AG08396 (cell line): ENCODE data around the gene GTPBP4.
"Not testable (repeated sequence)": the region's sequence is repeated elsewhere in the genome, so short reads cannot be mapped to it uniquely, and the experiment has no call there.

Experiments used
- DNase-seq: peaks from one replicate; pipeline ENCODE4 v3.0.0; 2012; ENCODE audit warnings: low spot score, mixed read lengths

Gene GTPBP4

DNA sequence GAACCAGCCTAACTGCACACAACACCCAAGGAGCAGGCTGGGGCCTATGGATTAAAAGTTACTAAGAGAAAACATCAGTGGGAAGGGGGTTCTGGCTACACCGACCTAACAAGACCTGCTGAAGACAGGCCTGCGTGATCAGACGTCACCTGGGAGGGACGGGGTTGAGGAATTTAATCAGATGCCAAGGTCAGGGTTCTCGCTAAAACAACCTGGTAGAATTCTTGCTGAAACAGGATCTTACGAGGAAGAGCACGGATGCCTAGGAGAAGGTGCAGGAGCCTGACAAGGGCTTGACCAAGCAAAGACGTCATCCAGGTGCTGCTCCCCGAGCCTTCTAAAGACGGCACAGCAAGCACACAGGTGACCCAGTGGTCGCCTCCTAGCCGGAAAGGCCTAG, 35.9 kb downstream of the GTPBP4 start:
- DNase-seq = no peak

DNA sequence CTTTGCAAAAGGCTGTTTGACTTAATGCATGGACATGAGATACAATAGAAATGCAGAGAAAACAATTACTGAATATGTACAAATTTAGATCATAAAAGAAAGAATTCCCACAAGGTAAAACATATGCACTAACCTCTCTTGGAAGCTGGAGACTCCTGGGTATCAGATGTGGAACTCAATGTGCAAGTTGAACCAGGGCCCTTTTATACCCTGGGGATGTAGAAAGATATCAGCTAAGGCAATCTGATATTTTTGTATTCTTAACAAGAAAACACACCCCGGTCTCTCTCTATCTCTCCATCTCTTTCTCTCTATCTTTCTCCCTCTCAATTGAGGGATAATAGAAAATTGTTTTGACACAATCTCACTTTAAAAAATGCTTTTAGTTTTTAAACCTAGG, 37.4 kb downstream of the GTPBP4 start, which contains the start of gene IDI2:
Gene IDI2, minus strand, starts transcription at position 177 of the 400 bp plus-strand sequence. CDS start 1,136 bp downstream, outside the sequence.
- no peak for DNase-seq

DNA sequence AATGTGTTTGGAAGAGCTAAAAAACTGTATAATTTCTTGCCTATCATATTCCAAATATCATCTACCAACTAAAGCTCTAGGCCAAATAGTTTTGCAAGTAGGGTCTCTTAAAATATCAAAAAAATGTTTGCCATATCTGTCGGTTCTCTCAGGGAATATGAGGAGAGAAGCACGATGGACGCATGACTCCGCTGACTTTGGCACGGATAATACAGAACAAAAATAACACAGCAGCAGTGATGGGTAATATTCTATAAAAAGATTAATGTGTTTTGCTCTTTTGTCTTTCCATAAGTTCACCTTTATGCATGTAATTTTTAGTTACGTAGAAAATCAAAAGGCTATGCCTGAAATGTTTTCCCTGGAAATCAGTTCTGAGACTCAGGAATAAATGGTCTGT, 38.3 kb downstream of the GTPBP4 start:
- no peak for DNase-seq

DNA sequence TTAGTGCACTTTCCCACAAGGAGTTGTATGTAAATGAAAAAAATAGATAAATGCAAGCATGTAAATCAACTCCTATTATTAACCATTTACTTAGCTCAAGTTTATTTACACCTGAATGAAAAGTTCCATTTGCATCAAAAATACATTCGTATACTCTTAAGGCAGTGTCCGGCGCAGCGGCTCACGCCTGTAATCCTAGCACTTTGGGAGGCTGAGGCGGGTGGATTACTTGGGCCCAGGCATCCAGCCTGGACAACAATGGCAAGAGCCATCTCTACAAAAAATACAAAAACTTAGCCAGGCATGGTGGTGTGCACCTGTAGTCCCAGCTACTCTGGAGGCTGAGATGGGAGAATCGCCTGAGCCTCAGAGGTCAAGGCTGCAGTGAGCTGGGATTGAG, 41.6 kb downstream of the GTPBP4 start:
- no peak for DNase-seq

DNA sequence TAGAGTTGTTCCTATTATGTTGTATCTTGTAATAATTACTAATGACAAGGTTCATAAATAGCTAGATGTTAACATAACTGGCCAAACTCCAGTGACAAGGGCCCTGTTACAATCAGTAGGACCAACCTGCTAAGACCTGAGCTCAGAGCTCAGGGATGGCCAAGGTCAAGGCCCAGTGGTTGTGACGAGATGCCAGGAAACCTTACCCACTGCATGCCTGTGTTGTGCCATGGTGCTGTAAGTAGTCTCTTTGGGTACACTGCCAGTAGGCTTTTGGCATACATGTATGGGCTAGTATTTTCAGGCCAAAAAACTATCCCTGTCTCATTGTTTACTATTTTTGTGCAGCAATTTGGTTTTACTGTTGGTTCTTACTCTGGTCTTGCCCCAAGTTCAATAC, 45.4 kb downstream of the GTPBP4 start:
- no peak for DNase-seq

DNA sequence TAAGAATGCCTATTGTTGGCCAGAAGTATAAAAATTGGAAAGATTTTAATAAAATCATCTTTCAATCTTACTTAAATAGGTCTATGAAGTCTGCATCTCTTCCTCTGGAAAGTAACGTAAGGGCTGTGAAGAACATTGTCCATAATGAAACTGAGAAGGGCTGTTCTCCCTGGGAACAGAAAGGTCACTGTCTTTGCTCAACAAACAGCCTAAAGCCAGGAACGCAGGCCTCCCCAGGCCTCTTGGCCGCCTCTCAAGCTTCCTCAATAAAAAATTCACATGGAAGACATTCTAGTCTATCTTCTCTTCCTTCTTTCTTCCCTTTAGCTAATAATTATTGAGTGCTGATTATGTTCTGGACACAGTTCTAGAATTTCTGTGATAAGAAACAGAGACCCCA, 46.5 kb downstream of the GTPBP4 start:
- DNase-seq = no peak

DNA sequence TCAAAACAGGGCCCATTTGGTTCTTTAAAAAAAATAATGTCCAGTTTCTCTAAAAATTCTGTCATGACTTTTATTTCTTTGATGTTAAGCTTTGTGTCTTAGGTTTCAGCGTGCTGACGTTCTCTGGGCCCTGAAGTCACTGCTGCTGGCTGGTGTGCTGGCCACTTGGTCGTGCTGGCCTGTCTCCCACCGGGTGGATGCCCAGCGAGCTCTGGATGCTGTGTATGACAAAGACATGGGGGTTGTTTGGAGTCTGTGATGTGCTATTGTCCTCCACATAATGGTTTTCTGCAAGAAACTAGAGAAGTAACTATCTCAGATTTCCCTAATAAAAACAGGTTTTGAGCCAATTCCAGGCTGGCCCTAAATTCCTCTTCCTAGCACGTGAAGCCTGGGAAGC, 47.0 kb downstream of the GTPBP4 start:
- no peak for DNase-seq

DNA sequence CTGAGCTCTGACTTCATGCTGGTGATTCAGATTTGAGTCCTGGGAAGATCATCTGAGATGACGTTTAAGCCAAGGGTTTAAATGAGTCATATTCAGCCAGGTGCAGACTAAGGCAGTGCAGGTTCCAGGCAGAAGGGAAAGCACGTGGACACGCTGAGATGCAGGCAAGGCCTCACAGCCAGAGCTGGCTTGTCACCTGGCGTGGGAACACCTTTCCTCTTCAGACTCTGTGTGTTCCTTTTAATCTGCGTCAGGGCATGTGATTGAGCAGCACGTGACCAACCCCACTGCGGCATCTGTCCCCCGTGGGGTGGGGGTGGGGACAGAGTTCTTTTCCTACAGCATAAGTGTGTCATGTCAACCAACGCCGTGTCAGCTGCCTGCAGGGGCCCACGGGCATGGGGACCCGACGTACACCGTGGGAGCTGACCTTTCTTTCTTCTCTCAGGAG, 48.1 kb downstream of the GTPBP4 start:
- peak; percentile 24 for DNase-seq

DNA sequence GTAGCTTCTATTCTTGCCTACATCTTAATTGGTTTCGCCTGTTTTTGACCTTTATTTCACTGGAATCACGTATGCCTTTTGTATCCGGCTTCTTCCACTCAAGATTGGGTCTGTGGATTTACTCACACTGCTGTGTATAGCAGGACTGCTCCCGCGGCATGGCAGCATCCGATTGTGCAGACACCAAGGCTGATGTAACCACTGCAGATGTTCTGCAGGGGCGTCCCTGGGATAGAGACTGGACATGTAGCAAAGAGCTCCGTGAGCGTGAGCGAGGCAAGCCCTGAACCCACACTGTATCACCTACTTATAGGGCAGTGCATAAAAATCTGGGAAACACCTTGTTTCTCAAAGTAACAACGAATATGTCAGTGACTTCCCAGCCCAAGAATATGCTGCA, 48.9 kb downstream of the GTPBP4 start:
- DNase-seq = no peak

DNA sequence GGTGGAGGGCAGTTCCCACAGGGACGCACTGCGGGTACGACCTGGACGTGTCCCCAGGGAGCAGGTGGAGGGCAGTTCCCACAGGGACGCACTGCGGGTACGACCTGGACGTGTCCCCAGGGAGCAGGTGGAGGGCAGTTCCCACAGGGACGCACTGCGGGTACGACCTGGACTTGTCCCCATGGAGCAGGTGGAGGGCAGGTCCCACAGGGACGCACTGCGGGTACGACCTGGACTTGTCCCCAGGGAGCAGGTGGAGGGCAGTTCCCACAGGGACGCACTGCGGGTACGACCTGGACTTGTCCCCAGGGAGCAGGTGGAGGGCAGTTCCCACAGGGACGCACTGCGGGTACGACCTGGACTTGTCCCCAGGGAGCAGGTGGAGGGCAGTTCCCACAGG, 50.5 kb downstream of the GTPBP4 start:
- not testable (repeated sequence) for DNase-seq

DNA sequence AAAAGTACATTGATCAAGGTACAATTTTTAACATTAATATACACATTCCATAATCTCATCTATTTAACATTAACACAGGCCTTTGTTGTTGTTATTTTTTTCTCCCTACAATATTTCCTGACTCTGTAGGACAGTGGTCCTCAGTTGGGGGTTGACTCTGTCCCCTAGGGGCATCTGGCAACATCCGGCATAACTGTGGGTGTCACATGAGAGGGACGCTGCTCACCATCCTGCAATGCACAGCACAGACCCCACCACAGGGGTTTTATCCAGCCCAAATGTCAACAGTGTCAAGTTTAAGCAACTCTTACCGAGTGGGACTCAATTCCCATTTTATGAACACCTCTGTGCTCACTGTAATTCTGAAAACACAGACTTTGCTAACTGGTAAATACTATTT, 51.9 kb downstream of the GTPBP4 start:
- DNase-seq = no peak

DNA sequence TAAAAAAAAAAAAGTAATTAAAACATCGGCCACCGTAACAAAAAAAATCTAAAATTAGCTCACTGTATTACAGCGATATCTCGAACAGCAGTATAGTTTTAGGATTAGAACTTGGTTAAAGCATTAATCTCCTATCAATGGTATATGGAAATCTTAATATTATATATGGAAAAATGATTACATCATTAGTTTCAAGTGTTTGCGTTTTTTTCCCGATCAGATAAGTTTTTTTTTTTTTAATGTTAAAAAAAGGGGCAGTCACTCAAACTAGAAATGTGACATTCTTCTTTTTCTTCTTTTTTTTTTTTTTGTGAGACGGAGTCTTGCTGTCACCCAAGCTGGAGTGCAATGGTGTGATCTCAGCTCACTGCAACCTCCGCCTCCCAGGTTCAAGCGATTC, 53.3 kb downstream of the GTPBP4 start:
- DNase-seq = no peak

DNA sequence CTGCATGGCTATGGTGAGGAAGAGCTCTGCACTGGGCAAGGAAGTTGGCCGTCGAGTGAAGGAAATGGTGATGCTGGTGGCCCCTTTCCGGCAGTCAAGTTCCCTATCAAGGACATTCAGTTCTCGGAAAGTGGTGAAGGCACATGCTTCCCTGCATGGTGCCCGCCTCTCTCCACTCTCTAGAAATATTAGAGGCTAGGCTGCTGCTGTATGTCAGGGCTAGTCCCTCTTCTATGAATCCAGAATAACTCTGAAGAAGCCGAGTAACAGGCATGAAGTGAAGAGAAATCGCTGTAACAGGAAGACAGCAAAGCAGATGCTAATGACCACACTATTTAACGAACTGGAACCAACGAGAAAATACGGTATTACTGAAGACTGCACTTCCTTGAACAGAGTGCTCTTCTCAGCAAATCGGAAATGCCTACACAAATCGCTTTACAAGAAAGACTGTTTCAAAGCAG, 55.3 kb downstream of the GTPBP4 start:
- no peak for DNase-seq

DNA sequence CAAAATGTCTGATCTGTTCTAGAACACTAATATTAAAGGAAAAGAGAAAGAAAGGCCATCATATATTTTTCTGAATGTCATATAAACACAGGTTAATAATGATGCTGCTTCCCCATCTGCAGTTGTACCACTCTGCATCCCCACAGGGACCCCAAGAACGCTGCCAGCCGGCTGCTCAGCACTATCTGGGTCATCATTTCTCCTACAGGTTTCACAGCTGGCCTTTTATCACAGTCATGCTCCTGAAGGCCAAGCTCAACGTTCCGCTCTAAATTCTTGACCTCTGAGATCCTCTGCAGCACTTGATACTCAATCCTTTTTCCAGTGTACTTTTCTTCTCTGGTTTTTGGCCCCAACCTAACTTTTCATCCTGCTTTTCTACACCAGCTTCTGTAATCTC, 55.9 kb downstream of the GTPBP4 start:
- DNase-seq = no peak

DNA sequence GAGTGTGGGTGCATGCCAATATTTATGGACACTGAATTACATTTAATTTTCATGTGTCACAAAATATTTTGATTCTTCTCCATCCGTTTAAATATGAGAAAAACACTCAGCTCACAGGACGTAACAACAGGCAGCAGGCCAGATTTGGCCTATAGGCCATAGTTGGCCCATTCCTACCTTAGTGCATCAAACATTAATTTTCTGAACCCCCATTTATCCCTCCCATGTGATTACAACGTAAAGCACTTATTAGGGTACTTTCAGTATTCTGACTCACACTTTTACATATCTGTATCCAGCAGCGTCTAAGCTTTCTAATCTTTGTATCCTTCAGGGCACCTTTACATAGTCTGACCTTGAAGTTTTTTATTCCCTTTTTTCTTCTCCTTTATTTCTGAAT, 56.7 kb downstream of the GTPBP4 start:
- no peak for DNase-seq

DNA sequence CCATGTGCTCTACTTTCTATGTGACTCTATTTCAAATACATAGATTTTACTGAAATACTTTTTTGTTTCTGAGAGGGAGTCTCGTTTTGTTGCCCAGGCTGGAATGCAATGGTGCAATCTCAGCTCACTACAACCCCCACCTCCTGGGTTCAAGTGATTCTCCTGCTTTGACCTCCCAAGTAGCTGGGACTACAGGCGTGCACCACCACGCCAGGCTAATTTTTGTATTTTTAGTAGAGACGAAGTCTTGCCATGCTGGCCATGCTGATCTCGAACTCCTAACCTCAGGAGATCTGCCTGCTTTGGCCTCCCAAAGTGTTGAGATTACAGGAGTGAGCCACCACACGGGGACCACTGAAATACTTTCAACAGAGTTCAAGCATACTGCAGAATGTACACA, 57.2 kb downstream of the GTPBP4 start:
- DNase-seq = no peak

DNA sequence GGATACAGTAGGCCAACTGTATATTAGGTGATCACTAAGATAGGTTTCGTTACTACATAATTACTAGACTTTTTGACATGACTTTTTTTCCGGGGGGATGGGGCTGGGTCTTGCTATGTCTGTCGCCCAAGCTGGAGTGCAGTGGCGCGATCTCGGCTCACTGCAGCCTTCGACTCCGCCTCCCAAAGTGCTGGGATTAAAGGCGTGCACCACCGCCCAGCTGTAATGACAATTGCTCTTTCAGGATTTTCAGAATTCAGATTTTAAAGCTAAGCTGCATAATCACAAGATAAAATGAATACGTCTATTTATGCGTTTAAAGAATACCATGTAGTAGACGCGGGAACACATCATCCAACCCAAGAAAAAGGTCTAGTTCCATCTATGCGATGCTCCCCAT, 59.7 kb downstream of the GTPBP4 start:
- no peak for DNase-seq

DNA sequence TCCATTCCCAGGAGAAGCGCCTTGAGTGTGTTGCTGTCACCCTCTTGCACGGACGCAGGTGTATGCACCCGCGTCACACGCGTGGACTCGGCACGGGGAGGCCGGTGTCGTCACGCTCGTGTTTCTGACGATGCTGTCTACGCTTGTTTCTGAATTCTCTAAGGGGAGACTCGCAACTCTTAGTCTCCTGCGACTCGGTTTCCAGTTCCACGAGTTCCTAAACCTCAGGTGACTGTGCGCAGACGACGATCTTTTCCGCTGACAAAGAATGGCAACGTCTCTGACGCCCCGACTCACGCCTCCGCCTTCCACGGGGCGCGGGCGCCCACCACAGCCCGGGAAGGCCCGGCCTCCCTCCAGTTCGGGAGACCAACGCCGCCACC, 60.1 kb downstream of the GTPBP4 start:
- DNase-seq = no peak

DNA sequence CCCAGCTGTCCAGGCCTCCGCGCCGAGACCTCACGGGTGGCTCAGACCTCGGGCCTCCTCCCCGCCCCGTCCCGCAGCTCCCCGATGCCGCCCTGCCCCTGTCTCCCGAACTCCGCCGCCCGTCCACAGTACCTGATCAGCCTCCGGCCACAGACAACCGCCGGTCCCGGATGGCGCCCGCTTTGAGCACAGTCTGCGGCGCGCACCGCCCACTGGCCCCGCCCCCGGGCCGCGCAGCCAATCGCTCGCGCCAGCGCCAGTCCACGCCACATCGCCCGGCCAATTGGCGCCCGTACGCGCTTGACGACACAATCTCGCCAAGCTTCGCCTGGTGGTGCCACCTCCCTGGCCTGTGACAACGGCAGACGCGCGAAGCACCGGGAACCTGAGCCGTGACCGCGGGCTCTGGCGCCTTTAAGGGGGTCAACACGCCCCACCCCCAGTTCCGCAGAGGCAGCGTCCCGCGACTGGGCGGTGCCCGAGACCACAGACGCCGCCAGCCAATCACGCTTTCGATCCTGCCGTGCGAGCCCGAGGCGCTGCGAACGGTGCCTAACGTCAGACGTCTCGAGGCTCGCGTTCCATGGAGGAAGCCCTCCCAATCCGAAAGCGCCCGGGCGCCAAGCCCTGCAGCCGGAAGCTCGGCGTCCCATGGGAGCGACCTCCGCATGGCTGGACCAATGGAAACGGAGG, 60.6 kb downstream of the GTPBP4 start, which contains the start of gene IDI1:
Gene IDI1, minus strand, starts transcription at position 388 of the 693 bp plus-strand sequence. Its CDS starts 116 bp downstream, at position 272.
- peak; percentile 98 for DNase-seq

DNA sequence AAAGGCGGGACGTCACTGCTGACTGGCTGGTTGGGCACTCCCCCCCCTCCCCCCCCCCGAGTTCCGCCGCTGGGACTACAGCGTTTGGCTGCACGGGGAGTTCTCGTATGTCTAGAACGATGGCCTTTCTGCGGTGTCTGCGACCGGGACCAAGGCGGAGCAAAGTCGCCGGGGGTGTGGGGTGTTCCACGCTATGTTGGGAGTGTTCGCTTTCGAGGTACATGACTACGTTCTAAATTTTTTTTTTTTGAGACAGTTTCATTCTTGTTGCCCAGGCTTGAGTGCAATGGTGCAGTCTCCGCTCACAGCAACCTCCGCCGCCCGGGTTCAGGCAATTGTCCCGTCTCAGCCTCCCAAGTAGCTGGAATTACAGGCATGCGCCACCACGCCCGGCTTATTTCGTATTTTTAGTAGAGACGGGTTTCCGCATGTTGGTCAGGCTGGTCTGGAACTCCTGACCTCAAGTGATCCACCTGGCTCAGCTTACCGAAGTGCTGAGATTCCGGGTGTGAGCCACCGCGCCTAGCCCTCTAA, 61.3 kb downstream of the GTPBP4 start:
- no peak for DNase-seq

DNA sequence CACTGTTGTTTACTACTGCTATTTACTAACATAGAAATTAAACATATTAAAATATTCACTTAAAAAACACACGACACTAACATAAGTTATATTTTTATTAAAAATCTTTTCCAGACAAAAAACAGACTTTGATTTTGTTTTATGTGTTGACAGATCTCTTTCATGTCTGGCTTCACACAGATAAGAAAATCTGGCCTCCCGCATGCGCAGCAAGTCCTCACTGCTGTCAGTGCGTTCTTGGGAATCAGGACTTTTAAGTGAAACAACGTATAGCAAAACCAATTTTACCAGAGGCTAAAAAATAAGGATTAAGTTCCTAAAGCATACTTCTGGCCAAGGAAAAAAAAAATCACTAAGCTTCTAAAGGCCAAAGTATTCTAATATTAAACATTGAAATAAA, 61.9 kb downstream of the GTPBP4 start:
- DNase-seq = no peak

DNA sequence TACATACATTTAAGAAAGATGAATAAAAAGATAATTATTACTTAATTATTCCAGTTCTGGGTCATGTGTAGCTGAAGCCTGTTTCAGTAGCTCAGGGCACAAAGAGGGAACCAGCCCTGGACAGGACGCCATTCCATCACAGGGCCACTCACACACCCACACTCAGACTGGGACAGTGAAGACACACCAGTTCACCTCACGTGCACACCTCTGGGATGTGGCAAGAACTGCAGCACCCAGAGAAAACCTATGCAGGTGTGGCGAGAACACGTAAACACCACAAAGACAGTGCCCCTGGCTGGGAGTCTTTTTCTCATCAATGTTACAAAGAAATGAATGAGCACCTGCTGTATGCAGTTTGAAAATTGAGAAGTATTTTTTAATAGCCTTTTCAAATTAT, 62.3 kb downstream of the GTPBP4 start:
- DNase-seq = no peak

DNA sequence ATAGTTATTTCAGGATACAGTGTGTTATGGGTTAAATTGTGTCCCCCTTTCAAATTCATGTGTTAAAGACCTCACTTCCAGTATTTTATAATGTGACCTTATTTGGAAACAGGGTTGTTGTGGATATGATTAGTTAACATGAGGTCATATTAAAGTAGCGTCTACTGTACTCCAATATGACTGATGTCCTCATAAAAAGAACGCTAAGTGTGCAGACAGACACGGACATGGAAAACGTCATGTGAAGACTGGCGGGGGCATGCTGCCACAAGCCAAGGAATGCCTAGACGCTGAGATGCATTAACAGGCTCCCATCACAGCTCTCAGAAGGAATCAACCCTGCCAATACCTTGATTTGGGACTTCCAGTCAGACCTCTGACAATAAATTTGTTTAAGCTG, 66.5 kb downstream of the GTPBP4 start:
- DNase-seq = no peak
